ENCODE measurements around the gene KIN.
"Not testable (repeated sequence)": the region's sequence is repeated elsewhere in the genome, so short reads cannot be mapped to it uniquely, and the experiment has no call there.

The KIN gene

DNA sequence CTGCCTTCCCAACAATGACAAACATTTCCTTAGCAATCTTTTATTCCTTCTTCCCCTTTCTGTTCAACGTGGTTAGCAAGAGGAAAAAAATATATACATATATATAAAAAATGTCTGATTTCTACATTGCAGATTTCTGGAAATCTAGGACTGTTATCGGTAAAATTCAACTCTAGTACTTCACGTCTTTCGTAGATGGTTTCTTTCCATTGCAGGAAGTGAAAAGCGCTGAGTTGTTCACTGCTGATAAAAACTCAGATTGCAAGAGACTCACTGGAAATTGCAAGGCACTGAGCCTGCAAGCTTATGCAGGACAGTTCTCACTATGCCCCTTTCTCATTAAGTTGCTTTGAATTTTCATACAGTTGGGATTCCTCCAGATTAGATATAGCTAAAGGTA, 23.9 kb downstream of the KIN start:
- peaks cover 16% of the 10 kb centered on the region for H3K36me3 ChIP-seq (ENCODE audit: control insufficient read depth, insufficient read depth, low read length)
- H3K4me3 ChIP-seq (ENCODE audit: low read depth, low read length), result no peak overlapping the region

DNA sequence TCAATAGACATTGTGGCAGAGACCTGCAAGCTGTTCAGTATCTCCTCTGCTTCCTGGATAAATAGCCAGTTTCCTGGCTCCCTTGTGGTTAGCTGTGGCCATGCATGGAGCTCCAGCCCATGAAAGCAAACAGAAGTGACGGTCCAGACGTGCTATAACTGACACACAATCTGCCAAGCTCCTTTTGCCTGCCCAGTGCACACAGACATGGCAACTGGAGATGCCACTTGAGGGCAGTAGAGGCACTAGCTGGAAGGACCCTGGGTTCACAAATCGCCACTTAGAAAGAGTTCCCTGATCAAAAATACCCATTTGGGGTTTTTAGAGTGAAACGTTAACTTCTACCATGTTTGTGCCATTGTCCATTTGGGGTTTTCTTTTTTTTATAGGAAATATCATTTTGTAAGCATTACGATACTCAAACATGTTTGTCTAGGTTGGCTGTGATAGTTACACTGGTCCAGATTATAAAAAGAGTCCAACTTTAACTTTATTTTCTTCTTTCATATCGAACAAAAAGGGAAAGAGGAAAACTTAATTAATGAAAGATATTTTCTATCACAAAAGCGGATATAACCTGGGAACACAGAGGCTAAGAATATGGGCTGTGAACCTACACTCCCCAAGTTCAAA, 31.3 kb downstream of the KIN start:
- Histone ChIP-seq H3K9me3 (ENCODE audit: control insufficient read depth, insufficient read depth, low read length) (no peaks in the 10 kb centered on the region), H3K4me1 (ENCODE audit: control insufficient read depth, insufficient read depth, low read length) (no peaks in the 10 kb centered on the region), H3K36me3 (ENCODE audit: control insufficient read depth, insufficient read depth, low read length) (peaks cover 7% of the 10 kb centered on the region), H3K4me3 (ENCODE audit: low read depth, low read length) (no peak overlapping the region), H3K27me3 (ENCODE audit: control insufficient read depth, insufficient read depth, low read length) (no peaks in the 10 kb centered on the region), H3K9ac (ENCODE audit: low read depth, low read length) (no peak overlapping the region)

More for the DNA sequence above, 23.9 kb downstream of the KIN start:
- Histone ChIP-seq H3K27me3 (ENCODE audit: control insufficient read depth, insufficient read depth, low read length) (no peaks in the 10 kb centered on the region), H3K4me1 (ENCODE audit: control insufficient read depth, insufficient read depth, low read length) (no peaks in the 10 kb centered on the region), H3K9me3 (ENCODE audit: control insufficient read depth, insufficient read depth, low read length) (no peaks in the 10 kb centered on the region), H3K9ac (ENCODE audit: low read depth, low read length) (no peak overlapping the region)

DNA sequence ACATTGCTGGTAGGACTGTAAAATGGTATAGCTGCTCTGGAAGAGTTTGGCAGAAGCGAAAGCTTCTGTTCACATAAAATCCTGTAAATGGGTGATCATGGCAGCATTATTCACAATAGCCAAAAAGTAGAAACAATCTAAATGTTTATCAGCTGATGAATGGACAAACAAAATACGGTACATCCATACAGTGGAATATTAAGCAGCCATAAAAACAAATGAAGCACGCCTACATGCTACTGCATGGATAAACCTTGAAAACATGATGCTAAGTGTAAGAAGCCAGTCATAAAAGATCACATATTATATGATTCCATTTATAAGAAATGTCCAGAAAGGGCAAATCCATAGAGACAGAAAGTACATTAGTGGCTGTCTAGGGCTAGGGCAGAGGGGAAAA, 32.7 kb downstream of the KIN start:
- H3K36me3 ChIP-seq (ENCODE audit: control insufficient read depth, insufficient read depth, low read length), result peaks cover 7% of the 10 kb centered on the region
- H3K4me3 ChIP-seq (ENCODE audit: low read depth, low read length), result no peak overlapping the region
- no peaks in the 10 kb centered on the region for H3K27me3 ChIP-seq (ENCODE audit: control insufficient read depth, insufficient read depth, low read length)
- no peaks in the 10 kb centered on the region for H3K9me3 ChIP-seq (ENCODE audit: control insufficient read depth, insufficient read depth, low read length)
- no peaks in the 10 kb centered on the region for H3K4me1 ChIP-seq (ENCODE audit: control insufficient read depth, insufficient read depth, low read length)
- no peak overlapping the region for H3K9ac ChIP-seq (ENCODE audit: low read depth, low read length)

DNA sequence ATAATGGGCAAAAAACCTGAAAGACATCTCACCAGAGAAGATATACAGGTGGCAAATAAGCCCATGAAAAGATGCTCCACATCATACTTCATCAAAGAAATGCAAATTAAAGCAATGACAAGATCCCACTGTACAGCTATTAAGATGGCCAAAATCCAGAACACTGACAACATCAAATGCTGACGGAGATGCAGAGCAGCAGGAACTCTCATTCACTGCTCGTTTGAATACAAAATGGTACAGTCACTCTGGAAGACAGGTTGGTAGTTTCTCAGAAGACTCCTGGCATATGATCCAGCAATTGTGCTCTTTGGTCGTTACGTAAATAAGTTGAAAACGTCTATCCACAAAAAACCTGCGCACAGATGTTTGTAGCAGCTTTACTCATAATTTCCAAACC, 35.5 kb downstream of the KIN start:
- no peak overlapping the region for H3K9ac ChIP-seq (ENCODE audit: low read depth, low read length)
- H3K36me3 ChIP-seq (ENCODE audit: control insufficient read depth, insufficient read depth, low read length), result peaks cover 7% of the 10 kb centered on the region
- H3K4me3 ChIP-seq (ENCODE audit: low read depth, low read length), result no peak overlapping the region
- no peaks in the 10 kb centered on the region for H3K9me3 ChIP-seq (ENCODE audit: control insufficient read depth, insufficient read depth, low read length)
- no peaks in the 10 kb centered on the region for H3K27me3 ChIP-seq (ENCODE audit: control insufficient read depth, insufficient read depth, low read length)
- no peaks in the 10 kb centered on the region for H3K4me1 ChIP-seq (ENCODE audit: control insufficient read depth, insufficient read depth, low read length)

DNA sequence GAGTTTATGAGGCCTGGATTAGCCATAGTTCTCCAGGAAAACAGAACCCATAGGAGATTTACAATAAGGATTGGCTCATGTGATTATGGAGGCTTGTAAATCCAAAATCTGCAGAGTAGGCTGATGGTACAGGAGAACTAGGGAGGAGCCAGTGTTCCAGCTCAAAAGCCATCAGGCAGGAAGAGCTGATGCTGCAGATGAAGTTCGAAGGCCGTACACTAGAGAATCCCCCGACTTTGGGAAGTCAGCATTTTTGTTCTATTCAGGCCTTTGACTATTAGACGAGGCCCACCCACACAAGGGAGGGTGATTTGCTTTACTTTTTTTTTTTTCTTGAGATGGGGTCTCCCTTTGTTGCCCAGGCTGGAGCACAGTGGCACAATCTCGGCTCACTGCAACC, 37.6 kb downstream of the KIN start:
- H3K9ac ChIP-seq (ENCODE audit: low read depth, low read length), result no peak overlapping the region
- H3K27me3 ChIP-seq (ENCODE audit: control insufficient read depth, insufficient read depth, low read length), result no peaks in the 10 kb centered on the region
- no peaks in the 10 kb centered on the region for H3K4me1 ChIP-seq (ENCODE audit: control insufficient read depth, insufficient read depth, low read length)
- no peak overlapping the region for H3K4me3 ChIP-seq (ENCODE audit: low read depth, low read length)
- H3K36me3 ChIP-seq (ENCODE audit: control insufficient read depth, insufficient read depth, low read length), result peaks cover 7% of the 10 kb centered on the region
- H3K9me3 ChIP-seq (ENCODE audit: control insufficient read depth, insufficient read depth, low read length), result no peaks in the 10 kb centered on the region

DNA sequence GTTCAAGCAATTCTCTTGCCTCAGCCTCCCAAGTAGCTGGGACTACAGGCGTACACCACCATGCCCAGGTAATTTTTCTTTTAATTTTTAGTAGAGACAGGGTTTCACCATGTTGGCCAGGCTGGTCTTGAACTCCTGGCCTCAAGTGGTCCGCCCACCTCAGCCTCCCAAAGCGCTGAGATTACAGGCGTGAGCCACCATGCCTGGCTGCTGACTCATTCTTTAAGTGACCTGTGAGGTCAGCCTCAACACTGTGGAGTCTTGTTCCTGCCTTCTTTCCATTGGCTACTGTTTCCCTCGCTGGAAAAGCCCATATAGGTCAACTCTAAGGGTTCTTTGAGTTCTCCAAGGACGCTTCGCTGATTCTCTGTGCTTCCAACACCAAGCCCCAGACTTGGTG, 39.2 kb downstream of the KIN start:
- H3K4me1 ChIP-seq (ENCODE audit: control insufficient read depth, insufficient read depth, low read length); H3K27me3 ChIP-seq (ENCODE audit: control insufficient read depth, insufficient read depth, low read length); H3K4me3 ChIP-seq (ENCODE audit: low read depth, low read length); H3K36me3 ChIP-seq (ENCODE audit: control insufficient read depth, insufficient read depth, low read length); H3K9ac ChIP-seq (ENCODE audit: low read depth, low read length); H3K9me3 ChIP-seq (ENCODE audit: control insufficient read depth, insufficient read depth, low read length): not testable (repeated sequence)

DNA sequence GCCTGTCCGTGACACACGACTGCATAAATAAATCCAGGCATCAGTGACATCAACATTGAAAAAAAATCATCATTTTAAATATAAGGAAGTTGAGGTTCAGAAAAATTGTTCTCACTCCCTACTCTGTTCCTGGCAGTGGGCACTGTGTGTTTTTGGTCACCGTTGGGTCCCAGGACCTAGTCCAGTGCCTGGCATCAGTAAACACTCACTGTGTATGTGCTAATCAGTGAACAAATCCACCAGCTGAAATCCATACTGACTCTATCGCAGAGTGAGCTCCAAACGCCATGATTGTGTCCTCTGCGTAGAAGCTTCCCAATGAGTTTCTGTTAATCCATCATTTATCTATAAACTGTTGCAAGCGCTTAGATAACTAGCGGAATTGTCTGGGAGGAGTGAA, 43.5 kb downstream of the KIN start:
- H3K36me3 ChIP-seq (ENCODE audit: control insufficient read depth, insufficient read depth, low read length), result no peaks in the 10 kb centered on the region
- no peaks in the 10 kb centered on the region for H3K4me1 ChIP-seq (ENCODE audit: control insufficient read depth, insufficient read depth, low read length)
- H3K9me3 ChIP-seq (ENCODE audit: control insufficient read depth, insufficient read depth, low read length), result no peaks in the 10 kb centered on the region
- H3K27me3 ChIP-seq (ENCODE audit: control insufficient read depth, insufficient read depth, low read length), result no peaks in the 10 kb centered on the region
- H3K4me3 ChIP-seq (ENCODE audit: low read depth, low read length), result no peak overlapping the region
- no peak overlapping the region for H3K9ac ChIP-seq (ENCODE audit: low read depth, low read length)

DNA sequence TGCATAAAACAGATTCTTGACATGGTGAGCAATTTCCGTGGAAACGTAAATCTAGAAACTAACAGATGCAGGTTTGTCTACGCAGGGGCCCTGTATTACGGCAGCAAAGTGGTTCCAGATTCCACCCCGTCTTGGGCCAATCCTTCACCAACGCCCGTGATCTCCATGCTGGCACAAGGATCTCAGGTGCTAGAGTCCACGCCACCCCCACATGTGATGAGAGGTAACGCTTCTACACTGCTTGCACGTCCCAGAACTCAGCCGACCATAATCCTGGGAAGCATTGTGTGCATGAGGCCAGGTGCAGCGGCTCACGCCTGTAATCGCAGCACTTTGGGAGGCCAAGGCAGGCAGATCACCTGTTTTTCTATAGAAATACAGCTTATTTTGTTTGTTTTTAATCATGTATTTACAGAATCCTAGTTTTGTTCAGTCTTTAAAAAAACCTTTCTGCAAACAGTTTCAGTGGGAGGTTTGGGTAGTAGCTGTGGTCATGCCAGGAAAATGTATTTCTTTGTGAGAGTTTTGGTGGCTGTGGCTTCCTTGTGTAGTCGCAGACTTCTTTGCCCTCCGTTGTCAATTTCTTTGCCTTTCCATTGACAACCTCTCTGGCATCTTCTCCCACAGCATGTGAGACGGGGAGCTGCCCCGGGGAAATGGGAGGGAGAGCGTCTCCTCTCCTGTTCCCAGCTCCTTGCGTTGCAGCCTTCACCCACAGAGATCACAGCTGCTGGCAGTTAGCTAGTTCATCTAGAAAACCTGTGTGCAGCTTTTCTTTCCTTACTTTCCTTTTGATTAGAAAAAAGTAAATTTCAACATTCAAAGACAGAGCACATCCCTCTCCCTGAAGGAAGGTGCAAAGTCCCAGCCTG, 49.0 kb downstream of the KIN start:
- Histone ChIP-seq H3K4me1 (ENCODE audit: control insufficient read depth, insufficient read depth, low read length) (no peaks in the 10 kb centered on the region), H3K9me3 (ENCODE audit: control insufficient read depth, insufficient read depth, low read length) (no peaks in the 10 kb centered on the region), H3K4me3 (ENCODE audit: low read depth, low read length) (no peak overlapping the region), H3K27me3 (ENCODE audit: control insufficient read depth, insufficient read depth, low read length) (no peaks in the 10 kb centered on the region), H3K36me3 (ENCODE audit: control insufficient read depth, insufficient read depth, low read length) (no peaks in the 10 kb centered on the region), H3K9ac (ENCODE audit: low read depth, low read length) (no peak overlapping the region)

DNA sequence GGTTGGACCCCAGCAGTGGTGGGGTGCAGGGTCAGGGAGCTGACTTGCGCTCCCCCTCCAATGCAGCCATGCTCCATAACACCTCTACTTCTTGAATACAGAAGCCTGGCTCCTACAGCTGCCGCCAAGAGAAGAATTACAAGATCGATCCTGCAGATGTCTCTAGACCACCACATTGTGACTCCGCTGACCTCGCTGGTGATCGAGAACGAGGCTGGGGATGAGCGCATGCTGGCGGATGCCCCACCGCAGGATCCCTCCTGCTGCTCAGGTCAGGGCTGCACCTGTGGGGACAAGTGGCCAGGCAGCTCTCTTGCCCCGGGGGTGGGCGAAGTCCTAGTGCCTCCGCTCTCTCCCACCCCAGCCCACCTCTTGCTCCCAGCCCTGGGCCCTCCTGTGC, 53.0 kb downstream of the KIN start:
- H3K9ac ChIP-seq (ENCODE audit: low read depth, low read length), result no peak overlapping the region
- H3K9me3 ChIP-seq (ENCODE audit: control insufficient read depth, insufficient read depth, low read length), result no peaks in the 10 kb centered on the region
- H3K4me3 ChIP-seq (ENCODE audit: low read depth, low read length), result no peak overlapping the region
- H3K27me3 ChIP-seq (ENCODE audit: control insufficient read depth, insufficient read depth, low read length), result no peaks in the 10 kb centered on the region
- no peaks in the 10 kb centered on the region for H3K4me1 ChIP-seq (ENCODE audit: control insufficient read depth, insufficient read depth, low read length)
- no peaks in the 10 kb centered on the region for H3K36me3 ChIP-seq (ENCODE audit: control insufficient read depth, insufficient read depth, low read length)

DNA sequence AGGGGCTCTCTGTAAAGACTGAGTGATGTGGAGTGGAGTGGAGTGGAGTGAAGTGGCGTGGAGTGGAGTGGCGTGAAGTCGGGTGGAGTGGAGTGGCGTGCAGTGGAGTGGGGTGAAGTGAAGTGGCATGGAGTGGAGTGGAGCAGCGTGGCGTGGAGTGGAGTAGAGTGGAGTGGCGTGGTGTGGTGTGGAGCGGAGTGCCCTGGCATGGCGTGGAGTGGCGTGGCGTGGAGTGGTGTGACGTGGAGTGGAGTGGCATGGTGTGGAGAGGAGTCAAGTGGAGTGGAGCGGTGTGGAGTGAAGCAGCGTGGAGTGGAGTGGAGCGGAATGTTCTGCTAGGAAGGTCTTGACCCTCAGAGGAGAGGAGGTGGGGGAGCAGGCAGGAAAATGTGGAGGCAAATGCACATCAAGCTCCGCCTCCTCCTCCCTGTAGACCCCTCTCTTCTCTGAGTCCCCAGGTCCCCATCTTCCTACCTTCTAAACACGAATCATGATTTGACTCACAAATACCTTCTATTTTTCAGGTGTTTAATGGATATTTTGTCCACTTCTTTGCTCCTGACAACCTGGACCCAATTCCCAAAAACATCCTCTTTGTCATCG, 64.8 kb downstream of the KIN start:
- Histone ChIP-seq H3K36me3 (ENCODE audit: control insufficient read depth, insufficient read depth, low read length) (no peaks in the 10 kb centered on the region), H3K4me1 (ENCODE audit: control insufficient read depth, insufficient read depth, low read length) (no peaks in the 10 kb centered on the region), H3K9ac (ENCODE audit: low read depth, low read length) (no peak overlapping the region), H3K27me3 (ENCODE audit: control insufficient read depth, insufficient read depth, low read length) (no peaks in the 10 kb centered on the region), H3K9me3 (ENCODE audit: control insufficient read depth, insufficient read depth, low read length) (no peaks in the 10 kb centered on the region), H3K4me3 (ENCODE audit: low read depth, low read length) (no peak overlapping the region)

DNA sequence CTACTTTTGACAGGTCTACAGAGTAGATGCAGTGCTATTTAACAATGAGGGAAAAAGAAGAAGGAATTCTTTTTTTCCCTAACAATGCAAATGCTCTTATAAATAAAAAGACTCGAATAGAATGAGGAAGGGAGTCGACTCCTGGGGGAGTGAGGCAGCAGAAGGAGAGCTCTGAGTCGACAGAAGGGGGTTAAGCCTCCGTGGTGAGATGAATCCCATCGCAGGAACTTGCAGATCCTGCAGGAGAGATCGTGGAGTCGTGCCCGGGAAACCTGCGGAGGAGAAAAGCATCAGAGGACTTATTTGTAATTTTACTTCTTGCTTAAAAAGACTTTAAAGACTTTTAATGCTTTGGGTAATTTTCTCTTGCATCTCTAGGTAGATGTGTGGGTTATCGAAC, 67.3 kb downstream of the KIN start:
- H3K27me3 ChIP-seq (ENCODE audit: control insufficient read depth, insufficient read depth, low read length), result no peaks in the 10 kb centered on the region
- H3K4me3 ChIP-seq (ENCODE audit: low read depth, low read length), result no peak overlapping the region
- no peaks in the 10 kb centered on the region for H3K36me3 ChIP-seq (ENCODE audit: control insufficient read depth, insufficient read depth, low read length)
- H3K4me1 ChIP-seq (ENCODE audit: control insufficient read depth, insufficient read depth, low read length), result no peaks in the 10 kb centered on the region
- no peak overlapping the region for H3K9ac ChIP-seq (ENCODE audit: low read depth, low read length)
- no peaks in the 10 kb centered on the region for H3K9me3 ChIP-seq (ENCODE audit: control insufficient read depth, insufficient read depth, low read length)

DNA sequence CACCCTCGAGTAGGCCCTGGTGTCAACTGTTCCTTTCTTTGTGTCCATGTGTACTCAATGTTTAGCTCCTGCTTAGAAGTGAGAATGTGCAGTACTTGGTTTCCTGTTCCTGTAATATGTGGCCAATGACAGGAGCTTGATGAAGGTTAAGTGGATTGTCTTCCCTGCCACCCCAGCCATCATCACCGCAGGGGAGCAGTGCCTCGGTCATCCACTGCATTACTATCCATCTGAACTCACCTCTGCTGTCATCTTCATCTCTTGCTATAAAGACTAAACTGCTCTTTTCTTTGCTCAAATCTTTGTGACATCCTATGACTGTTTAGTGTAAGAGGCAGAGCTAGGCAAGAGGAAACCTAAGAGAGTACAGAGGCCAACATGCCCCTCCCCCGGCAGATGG, 69.1 kb downstream of the KIN start:
- no peak overlapping the region for H3K9ac ChIP-seq (ENCODE audit: low read depth, low read length)
- no peaks in the 10 kb centered on the region for H3K27me3 ChIP-seq (ENCODE audit: control insufficient read depth, insufficient read depth, low read length)
- H3K9me3 ChIP-seq (ENCODE audit: control insufficient read depth, insufficient read depth, low read length), result no peaks in the 10 kb centered on the region
- H3K4me3 ChIP-seq (ENCODE audit: low read depth, low read length), result no peak overlapping the region
- H3K36me3 ChIP-seq (ENCODE audit: control insufficient read depth, insufficient read depth, low read length), result no peaks in the 10 kb centered on the region
- H3K4me1 ChIP-seq (ENCODE audit: control insufficient read depth, insufficient read depth, low read length), result no peaks in the 10 kb centered on the region

Data from iPS-15b (cell line).